HUES48 (cell line): Measurements from ENCODE around the gene ANTXR1.

Experiments used
- H3K27ac ChIP-seq: one replicate; pipeline ENCODE4 v1.7.0; 2013; ENCODE audit warnings: low read depth, low read length, inconsistent platforms
- H3K27me3 ChIP-seq: 2 replicates; pipeline ENCODE4 v1.6.1; 2013; ENCODE audit warnings: mild to moderate bottlenecking, low read length; ENCODE audit not compliant: control insufficient read depth, insufficient read depth
- H3K36me3 ChIP-seq: 2 replicates; pipeline ENCODE4 v1.6.1; 2013; ENCODE audit warnings: low read length; ENCODE audit not compliant: control insufficient read depth, insufficient read depth
- H3K4me1 ChIP-seq: 2 replicates; pipeline ENCODE4 v1.6.1; 2013; ENCODE audit warnings: mild to moderate bottlenecking, low read length; ENCODE audit not compliant: control insufficient read depth, insufficient read depth
- H3K4me3 ChIP-seq: 2 replicates; pipeline ENCODE4 v1.5.1; 2013; ENCODE audit warnings: mild to moderate bottlenecking, low read depth, low read length
- H3K9ac ChIP-seq: 2 replicates; pipeline ENCODE4 v1.6.1; 2013; ENCODE audit warnings: mild to moderate bottlenecking, low read depth, low read length, moderate library complexity
- H3K9me3 ChIP-seq: 2 replicates; pipeline ENCODE4 v1.6.1; 2013; ENCODE audit warnings: low read length; ENCODE audit not compliant: control insufficient read depth, insufficient read depth

Gene ANTXR1

GRCh38 chr2:69007169-69007568 lies 5.8 kb upstream of the ANTXR1 start:
- H3K9me3 ChIP-seq = 0 out of 2 replicates have a peak, but pooled peaks cover under 1% of the 10 kb centered on the region

GRCh38 chr2:69007603-69008002 lies 5.4 kb upstream of the ANTXR1 start:
- no peak overlapping the region for H3K9ac ChIP-seq
- no peaks in the 10 kb centered on the region for H3K9me3 ChIP-seq
- no peak overlapping the region for H3K27ac ChIP-seq
- H3K27me3 ChIP-seq = peaks cover 10% of the 10 kb centered on the region
- no peak overlapping the region for H3K4me3 ChIP-seq
- no peaks in the 10 kb centered on the region for H3K36me3 ChIP-seq
- peaks cover 2% of the 10 kb centered on the region; the same call in 1 of the 2 replicates for H3K4me1 ChIP-seq

More at GRCh38 chr2:69007169-69007568, 5.8 kb upstream of the ANTXR1 start:
- Histone ChIP-seq H3K27me3 (peaks cover 6% of the 10 kb centered on the region), H3K4me3 (no peak overlapping the region), H3K4me1 (no peaks in the 10 kb centered on the region), H3K27ac (no peak overlapping the region), H3K36me3 (no peaks in the 10 kb centered on the region), H3K9ac (no peak overlapping the region)

- Histone ChIP-seq H3K4me3 (no peak overlapping the region), H3K36me3 (no peaks in the 10 kb centered on the region), H3K9me3 (no peaks in the 10 kb centered on the region), H3K9ac (no peak overlapping the region), H3K27me3 (peaks cover 18% of the 10 kb centered on the region), H3K27ac (no peak overlapping the region), H3K4me1 (peaks cover 16% of the 10 kb centered on the region)
Observed at GRCh38 chr2:69010437-69011194, 2.4 kb upstream of the ANTXR1 start.

GRCh38 chr2:69011611-69012157 lies 1.3 kb upstream of the ANTXR1 start:
- H3K4me3 ChIP-seq = no peak overlapping the region
- H3K4me1 ChIP-seq = peaks cover 16% of the 10 kb centered on the region
- H3K36me3 ChIP-seq = no peaks in the 10 kb centered on the region
- H3K9ac ChIP-seq = no peak overlapping the region
- no peaks in the 10 kb centered on the region for H3K9me3 ChIP-seq
- H3K27ac ChIP-seq = no peak overlapping the region
- H3K27me3 ChIP-seq = peaks cover 18% of the 10 kb centered on the region

- Histone ChIP-seq H3K27me3 (peaks cover 18% of the 10 kb centered on the region), H3K36me3 (no peaks in the 10 kb centered on the region), H3K9me3 (no peaks in the 10 kb centered on the region), H3K27ac (no peak overlapping the region), H3K9ac (no peak overlapping the region), H3K4me3 (peak overlapping the region; percentile 94), H3K4me1 (peaks cover 16% of the 10 kb centered on the region)
Observed at GRCh38 chr2:69012310-69013141, 453 bp upstream of the ANTXR1 start.

GRCh38 chr2:69013840-69014821 lies 1.2 kb downstream of the ANTXR1 start:
- Histone ChIP-seq H3K4me1 (peaks cover 16% of the 10 kb centered on the region), H3K36me3 (no peaks in the 10 kb centered on the region), H3K4me3 (peak overlapping the region; percentile 94), H3K27me3 (peaks cover 18% of the 10 kb centered on the region), H3K27ac (peak overlapping the region; percentile 77), H3K9ac (peak overlapping the region; percentile 76), H3K9me3 (no peaks in the 10 kb centered on the region)

GRCh38 chr2:69017080-69017479 lies 4.1 kb downstream of the ANTXR1 start:
- Histone ChIP-seq H3K27ac (no peak overlapping the region), H3K4me1 (peaks cover 29% of the 10 kb centered on the region), H3K36me3 (no peaks in the 10 kb centered on the region), H3K9ac (no peak overlapping the region), H3K4me3 (no peak overlapping the region), H3K9me3 (no peaks in the 10 kb centered on the region), H3K27me3 (peaks cover 13% of the 10 kb centered on the region; the same call in 1 of the 2 replicates)

- H3K27me3 ChIP-seq = peaks cover 6% of the 10 kb centered on the region; the same call in 1 of the 2 replicates
Observed at GRCh38 chr2:69017835-69018234, 4.9 kb downstream of the ANTXR1 start.

GRCh38 chr2:69018678-69019095 lies 5.7 kb downstream of the ANTXR1 start:
- no peak overlapping the region for H3K9ac ChIP-seq
- H3K27me3 ChIP-seq = peaks cover 6% of the 10 kb centered on the region; the same call in 1 of the 2 replicates
- H3K4me1 ChIP-seq = peaks cover 26% of the 10 kb centered on the region
- no peak overlapping the region for H3K27ac ChIP-seq
- H3K4me3 ChIP-seq = no peak overlapping the region
- no peaks in the 10 kb centered on the region for H3K9me3 ChIP-seq
- H3K36me3 ChIP-seq = no peaks in the 10 kb centered on the region

More at GRCh38 chr2:69017835-69018234, 4.9 kb downstream of the ANTXR1 start:
- no peaks in the 10 kb centered on the region for H3K36me3 ChIP-seq
- H3K4me3 ChIP-seq = no peak overlapping the region
- H3K9ac ChIP-seq = no peak overlapping the region
- no peaks in the 10 kb centered on the region for H3K9me3 ChIP-seq
- H3K27ac ChIP-seq = no peak overlapping the region
- peaks cover 26% of the 10 kb centered on the region for H3K4me1 ChIP-seq
